IgD-negative memory B cell (primary cell): Measurements from ENCODE around the gene GUCA1A. TPM values are rescaled to one million over a fixed set of nuclear protein-coding genes. Genes with fewer than 3 reads are reported as not detected.
A peak's percentile ranks its signal among the peaks of the same experiment; 100 is the strongest.
"Not testable (repeated sequence)": the region's sequence is repeated elsewhere in the genome, so short reads cannot be mapped to it uniquely, and the experiment has no call there.

Experiments
- H3K27ac Mint-ChIP-seq, 3 donors: one replicate each; pipeline ENCODE4 v1.8.0; 2020 to 2022; ENCODE audit warnings: mild to moderate bottlenecking in 3 of 3, mixed read lengths in 3 of 3, moderate library complexity in 1 of 3
- H3K27me3 Mint-ChIP-seq: one replicate; pipeline ENCODE4 v1.8.0; 2021; ENCODE audit warnings: mixed read lengths
- H3K36me3 Mint-ChIP-seq: one replicate; pipeline ENCODE4 v1.8.0; 2020; ENCODE audit warnings: mild to moderate bottlenecking, mixed read lengths
- H3K4me1 Mint-ChIP-seq, 3 donors: one replicate each; pipeline ENCODE4 v1.8.0; 2020 to 2022; ENCODE audit warnings: mixed read lengths in 3 of 3, mild to moderate bottlenecking in 1 of 3
- H3K4me3 Mint-ChIP-seq, 4 donors: one replicate each; pipeline ENCODE4 v1.8.0; 2020 to 2022; ENCODE audit warnings: mild to moderate bottlenecking in 4 of 4, mixed read lengths in 4 of 4, moderate library complexity in 3 of 4
- H3K9me3 Mint-ChIP-seq, 3 donors: one replicate each; pipeline ENCODE4 v1.8.0; 2020 to 2021; ENCODE audit warnings: mixed read lengths in 3 of 3, mild to moderate bottlenecking in 1 of 3
- polyA plus RNA-seq: library from polyadenylated mRNA; unstranded; fragments of 300-500 nt; fragmentation: Illumina TruSeq; gene quantifications from one replicate; pipeline ENCODE4 v1.2.3, GENCODE V29; 2021

Gene GUCA1A
- polyA plus RNA-seq, 1 donor from 2014 or later = not detected

DNA sequence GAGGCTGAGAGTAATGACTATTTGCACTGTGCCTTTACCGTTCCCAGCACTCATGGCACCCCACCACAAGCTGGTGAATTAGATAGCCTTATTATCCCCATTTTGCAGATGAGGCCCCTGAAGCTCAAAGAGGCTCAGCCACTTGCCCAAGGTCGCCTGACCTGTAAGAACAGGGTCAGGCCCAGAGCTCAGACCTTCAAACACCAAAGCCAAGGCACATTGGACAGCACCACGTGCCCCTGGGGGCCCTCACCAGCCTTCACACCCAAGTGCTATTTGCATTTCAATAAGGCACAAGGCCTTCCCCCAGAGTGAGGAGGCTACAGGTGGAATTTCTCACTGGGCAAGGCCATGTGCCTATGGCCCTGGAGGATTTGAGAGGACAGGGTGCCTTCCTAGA, 16.5 kb upstream of the GUCA1A start:
- Mint-ChIP-seq H3K4me1 (no peaks in the 10 kb centered on the region), H3K4me3 (no peak overlapping the region), H3K27me3 (peaks cover 12% of the 10 kb centered on the region), H3K36me3 (no peaks in the 10 kb centered on the region), H3K27ac (peak overlapping the region in 1 of 3 donors; percentile 35), H3K9me3 (no peaks in the 10 kb centered on the region)

DNA sequence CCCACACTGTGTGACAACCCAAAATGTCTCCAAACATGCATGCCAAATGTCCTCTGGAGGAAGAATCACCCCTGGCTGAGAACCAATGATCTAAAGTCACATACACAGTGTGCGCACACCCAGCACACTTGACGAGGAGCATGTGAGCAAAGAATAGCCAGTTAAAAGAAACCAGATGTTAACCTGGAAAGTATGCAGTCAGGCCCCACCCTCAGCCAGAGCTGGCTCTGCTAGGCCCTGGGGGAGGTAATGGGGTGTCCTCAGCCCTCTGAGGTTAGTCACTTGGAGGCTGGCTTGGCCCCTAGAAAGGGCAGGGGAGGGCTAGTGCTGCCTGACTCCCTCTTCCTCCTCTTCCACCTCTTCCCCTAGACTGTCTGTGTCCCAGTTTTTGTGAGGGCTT, 15.2 kb upstream of the GUCA1A start:
- H3K27me3 Mint-ChIP-seq = peaks cover 13% of the 10 kb centered on the region
- H3K9me3 Mint-ChIP-seq = no peaks in the 10 kb centered on the region
- peaks cover 0 to 3% (median 0%) of the 10 kb centered on the region in 3 donors for H3K4me1 Mint-ChIP-seq
- no peaks in the 10 kb centered on the region for H3K36me3 Mint-ChIP-seq
- no peak overlapping the region for H3K4me3 Mint-ChIP-seq
- H3K27ac Mint-ChIP-seq = no peak overlapping the region

GRCh38 chr6:42158631-42159030, 14.5 kb upstream of the GUCA1A start:
- no peaks in the 10 kb centered on the region for H3K36me3 Mint-ChIP-seq
- no peak overlapping the region for H3K27ac Mint-ChIP-seq
- no peak overlapping the region for H3K4me3 Mint-ChIP-seq
- H3K27me3 Mint-ChIP-seq = peaks cover 13% of the 10 kb centered on the region
- peaks cover 0 to 3% (median 0%) of the 10 kb centered on the region in 3 donors for H3K4me1 Mint-ChIP-seq
- H3K9me3 Mint-ChIP-seq = no peaks in the 10 kb centered on the region

- Mint-ChIP-seq H3K9me3 (no peaks in the 10 kb centered on the region), H3K36me3 (no peaks in the 10 kb centered on the region), H3K27ac (no peak overlapping the region), H3K4me1 (peaks cover 0 to 3% (median 0%) of the 10 kb centered on the region in 3 donors), H3K27me3 (peaks cover 13% of the 10 kb centered on the region), H3K4me3 (no peak overlapping the region)
These were observed 13.6 kb upstream of the GUCA1A start for GRCh38 chr6:42159431-42160024.

- Mint-ChIP-seq H3K4me3 (no peak overlapping the region), H3K9me3 (no peaks in the 10 kb centered on the region), H3K27ac (no peak overlapping the region), H3K27me3 (peaks cover 17% of the 10 kb centered on the region), H3K36me3 (no peaks in the 10 kb centered on the region), H3K4me1 (peaks cover 0 to 7% (median 0%) of the 10 kb centered on the region in 3 donors)
These were observed 10.8 kb upstream of the GUCA1A start for GRCh38 chr6:42162384-42162783.

GRCh38 chr6:42162812-42163211, 10.4 kb upstream of the GUCA1A start:
- Mint-ChIP-seq H3K36me3 (no peaks in the 10 kb centered on the region), H3K27me3 (peaks cover 14% of the 10 kb centered on the region), H3K9me3 (no peaks in the 10 kb centered on the region), H3K27ac (no peak overlapping the region), H3K4me3 (no peak overlapping the region), H3K4me1 (peaks cover 0 to 7% (median 0%) of the 10 kb centered on the region in 3 donors)

DNA sequence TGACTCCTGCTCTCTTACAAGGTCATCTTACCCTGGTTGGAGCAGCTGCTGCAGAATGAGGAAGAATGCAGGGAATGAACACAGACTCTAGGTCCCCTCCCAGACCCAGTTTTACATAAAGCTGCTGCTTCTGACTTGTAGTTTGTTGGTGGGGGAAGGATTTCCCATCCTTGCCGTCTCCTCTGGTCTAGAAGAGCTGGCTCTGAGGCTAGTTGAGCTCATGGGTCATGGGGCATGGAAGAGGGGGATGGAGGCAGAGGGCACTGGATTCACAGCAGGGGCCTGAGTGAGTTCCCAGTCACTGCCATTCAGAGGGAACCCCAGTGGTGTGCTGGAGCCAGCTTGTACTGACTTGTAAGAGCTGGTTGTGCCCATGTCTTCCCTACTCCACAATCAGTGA, 9.2 kb upstream of the GUCA1A start:
- Mint-ChIP-seq H3K27me3 (peaks cover 13% of the 10 kb centered on the region), H3K9me3 (no peaks in the 10 kb centered on the region), H3K36me3 (no peaks in the 10 kb centered on the region), H3K27ac (no peak overlapping the region), H3K4me3 (no peak overlapping the region), H3K4me1 (peaks cover 0 to 7% (median 0%) of the 10 kb centered on the region in 3 donors)

DNA sequence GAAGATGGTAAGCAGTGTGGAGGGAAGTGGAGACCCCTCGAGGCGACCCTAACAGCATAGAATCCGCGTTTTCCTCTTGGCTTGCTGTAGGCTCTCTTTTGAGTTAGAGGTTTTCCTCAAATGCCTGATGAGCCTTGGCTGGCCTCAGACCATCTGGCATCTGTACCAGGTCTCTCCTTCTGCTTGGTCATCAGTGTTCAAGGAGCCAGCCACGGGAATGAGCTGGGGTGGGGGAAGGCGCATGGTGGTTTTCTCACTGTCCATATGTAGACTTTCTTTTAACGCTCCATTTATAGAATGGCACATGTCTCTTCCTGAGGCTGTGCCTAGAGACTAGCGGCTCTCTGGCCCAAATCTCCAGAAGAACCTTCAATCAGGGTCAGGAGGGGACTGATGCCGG, 8.1 kb upstream of the GUCA1A start:
- Mint-ChIP-seq H3K27ac (no peak overlapping the region), H3K9me3 (no peaks in the 10 kb centered on the region), H3K36me3 (no peaks in the 10 kb centered on the region), H3K4me3 (no peak overlapping the region), H3K27me3 (peaks cover 13% of the 10 kb centered on the region), H3K4me1 (peaks cover 0 to 7% (median 0%) of the 10 kb centered on the region in 3 donors)

- Mint-ChIP-seq H3K9me3 (no peaks in the 10 kb centered on the region), H3K27me3 (peaks cover 5% of the 10 kb centered on the region), H3K4me1 (peaks cover 0 to 7% (median 0%) of the 10 kb centered on the region in 3 donors), H3K27ac (peak overlapping the region in 1 of 3 donors; percentile 73), H3K4me3 (no peak overlapping the region), H3K36me3 (no peaks in the 10 kb centered on the region)
These were observed 6.6 kb upstream of the GUCA1A start for GRCh38 chr6:42166444-42167141.

GRCh38 chr6:42168650-42169049, 4.5 kb upstream of the GUCA1A start:
- peaks cover 4% of the 10 kb centered on the region for H3K27me3 Mint-ChIP-seq
- no peaks in the 10 kb centered on the region for H3K36me3 Mint-ChIP-seq
- H3K4me1 Mint-ChIP-seq = peaks cover 0 to 4% (median 0%) of the 10 kb centered on the region in 3 donors
- H3K27ac Mint-ChIP-seq = peak overlapping the region in 1 of 3 donors; percentile 20
- no peaks in the 10 kb centered on the region for H3K9me3 Mint-ChIP-seq
- no peak overlapping the region for H3K4me3 Mint-ChIP-seq

DNA sequence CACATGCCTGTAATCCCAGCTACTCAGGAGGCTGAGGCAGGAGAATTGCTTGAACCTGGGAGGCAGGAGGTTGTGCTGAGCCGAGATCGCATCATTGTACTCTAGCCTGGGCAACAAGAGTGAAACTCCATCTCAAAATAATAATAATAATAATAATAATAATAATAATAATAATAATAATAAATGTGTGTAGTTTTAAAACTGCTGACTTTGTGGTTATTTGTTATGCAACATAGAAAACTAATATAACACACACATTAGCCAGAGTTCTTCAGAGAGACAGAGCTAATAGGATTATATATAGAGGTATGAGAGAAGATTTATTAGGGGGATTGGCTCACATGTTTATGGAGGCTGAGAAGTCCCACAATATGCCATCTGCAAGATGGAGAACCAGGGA, 3.4 kb upstream of the GUCA1A start:
- H3K4me1 Mint-ChIP-seq, H3K4me3 Mint-ChIP-seq, H3K36me3 Mint-ChIP-seq, H3K9me3 Mint-ChIP-seq, H3K27ac Mint-ChIP-seq, H3K27me3 Mint-ChIP-seq: not testable (repeated sequence)

DNA sequence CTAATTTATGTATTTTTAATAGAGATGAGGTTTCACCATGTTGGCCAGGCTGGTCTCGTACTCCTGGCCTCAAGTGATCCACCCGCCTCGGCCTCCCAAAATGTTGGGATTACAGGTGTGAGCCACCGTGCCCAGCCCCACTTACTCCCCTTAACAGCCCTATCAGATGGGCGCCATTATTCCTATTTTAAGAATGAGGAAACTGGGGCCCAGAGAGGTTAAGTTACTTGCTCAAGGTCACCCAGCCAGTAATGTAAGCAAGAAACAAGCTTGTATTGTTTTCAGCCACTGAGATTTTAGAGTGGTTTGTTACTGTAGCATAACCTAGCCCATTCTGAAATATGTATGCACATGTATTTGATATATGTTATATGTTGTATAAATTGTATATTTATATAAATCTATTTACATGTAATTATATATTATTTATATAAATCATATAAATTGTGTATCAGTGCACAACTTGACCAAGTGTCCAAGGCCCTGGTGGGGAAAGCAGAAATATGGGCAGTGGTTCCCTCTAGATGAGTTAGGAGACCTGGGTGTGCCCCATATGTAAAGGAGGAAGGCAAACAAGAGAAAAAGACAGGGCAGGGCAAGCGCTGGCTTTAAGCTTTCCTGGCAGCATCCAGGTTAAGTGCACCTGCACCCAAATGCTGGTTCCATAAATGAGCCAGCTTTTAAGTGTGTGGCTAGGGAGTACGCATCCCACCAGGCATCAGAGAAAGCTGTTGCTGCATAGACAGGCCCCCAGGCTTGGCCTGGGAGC, 1.2 kb upstream of the GUCA1A start:
- Mint-ChIP-seq H3K9me3 (no peaks in the 10 kb centered on the region), H3K4me1 (no peaks in the 10 kb centered on the region), H3K27ac (no peak overlapping the region), H3K4me3 (no peak overlapping the region), H3K27me3 (no peaks in the 10 kb centered on the region), H3K36me3 (no peaks in the 10 kb centered on the region)

- Mint-ChIP-seq H3K27ac (no peak overlapping the region), H3K36me3 (peaks cover 2% of the 10 kb centered on the region), H3K4me3 (no peak overlapping the region), H3K4me1 (peaks cover 0 to 2% (median 0%) of the 10 kb centered on the region in 3 donors), H3K27me3 (peaks cover 2% of the 10 kb centered on the region), H3K9me3 (no peaks in the 10 kb centered on the region)
These were observed 2.7 kb downstream of the GUCA1A start for GRCh38 chr6:42175860-42176259.

- Mint-ChIP-seq H3K4me3 (no peak overlapping the region), H3K27ac (no peak overlapping the region), H3K36me3 (peaks cover 2% of the 10 kb centered on the region), H3K27me3 (peaks cover 2% of the 10 kb centered on the region), H3K4me1 (peaks cover 0 to 2% (median 0%) of the 10 kb centered on the region in 3 donors), H3K9me3 (no peaks in the 10 kb centered on the region)
These were observed 3.8 kb downstream of the GUCA1A start for GRCh38 chr6:42176981-42177380.

GRCh38 chr6:42177514-42178364, 4.6 kb downstream of the GUCA1A start:
- H3K36me3 Mint-ChIP-seq = peaks cover 2% of the 10 kb centered on the region
- H3K27ac Mint-ChIP-seq = no peak overlapping the region
- H3K4me3 Mint-ChIP-seq = peak overlapping the region in 1 of 4 donors; percentile 58
- no peaks in the 10 kb centered on the region for H3K9me3 Mint-ChIP-seq
- H3K4me1 Mint-ChIP-seq = peaks cover 0 to 2% (median 0%) of the 10 kb centered on the region in 3 donors
- H3K27me3 Mint-ChIP-seq = peaks cover 2% of the 10 kb centered on the region
